ENCODE data around the gene AKR1E2.

The AKR1E2 gene

DNA sequence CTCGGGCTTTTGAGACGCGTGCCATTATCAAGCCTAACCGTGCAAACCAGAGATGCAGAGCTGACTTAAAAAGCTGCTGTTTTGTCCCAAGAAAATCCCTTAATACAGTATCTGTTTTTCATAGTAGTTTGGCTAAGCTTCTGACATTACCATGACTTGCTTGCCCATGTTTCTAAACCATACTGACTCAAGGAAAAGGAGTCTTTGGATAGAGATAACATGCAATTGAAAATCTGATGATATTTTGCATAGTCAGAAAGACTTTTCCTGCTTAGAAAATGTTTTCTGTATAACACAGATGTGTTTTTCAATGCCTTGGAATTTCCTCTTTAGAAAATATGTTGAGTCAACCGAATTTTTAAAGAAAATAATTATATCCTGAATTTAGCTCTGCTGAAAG, 21.5 kb upstream of the AKR1E2 start:
- no peak overlapping the region for H3K27ac ChIP-seq
- no peak for TF ChIP-seq ZFX (IDR thresholded peaks at IDR 0.05)
- TF ChIP-seq, protein P1, sequence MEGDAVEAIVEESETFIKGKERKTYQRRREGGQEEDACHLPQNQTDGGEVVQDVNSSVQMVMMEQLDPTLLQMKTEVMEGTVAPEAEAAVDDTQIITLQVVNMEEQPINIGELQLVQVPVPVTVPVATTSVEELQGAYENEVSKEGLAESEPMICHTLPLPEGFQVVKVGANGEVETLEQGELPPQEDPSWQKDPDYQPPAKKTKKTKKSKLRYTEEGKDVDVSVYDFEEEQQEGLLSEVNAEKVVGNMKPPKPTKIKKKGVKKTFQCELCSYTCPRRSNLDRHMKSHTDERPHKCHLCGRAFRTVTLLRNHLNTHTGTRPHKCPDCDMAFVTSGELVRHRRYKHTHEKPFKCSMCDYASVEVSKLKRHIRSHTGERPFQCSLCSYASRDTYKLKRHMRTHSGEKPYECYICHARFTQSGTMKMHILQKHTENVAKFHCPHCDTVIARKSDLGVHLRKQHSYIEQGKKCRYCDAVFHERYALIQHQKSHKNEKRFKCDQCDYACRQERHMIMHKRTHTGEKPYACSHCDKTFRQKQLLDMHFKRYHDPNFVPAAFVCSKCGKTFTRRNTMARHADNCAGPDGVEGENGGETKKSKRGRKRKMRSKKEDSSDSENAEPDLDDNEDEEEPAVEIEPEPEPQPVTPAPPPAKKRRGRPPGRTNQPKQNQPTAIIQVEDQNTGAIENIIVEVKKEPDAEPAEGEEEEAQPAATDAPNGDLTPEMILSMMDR (conservative IDR thresholded peaks at IDR 0.05) = no peak

- TF ChIP-seq, protein P1 (conservative IDR thresholded peaks at IDR 0.05) = no peak
- no peak for TF ChIP-seq ZFX (IDR thresholded peaks at IDR 0.05)
- H3K27ac ChIP-seq = no peak overlapping the region
Measured at GRCh38 chr10:4806534-4806933, 19.5 kb upstream of the AKR1E2 start.

DNA sequence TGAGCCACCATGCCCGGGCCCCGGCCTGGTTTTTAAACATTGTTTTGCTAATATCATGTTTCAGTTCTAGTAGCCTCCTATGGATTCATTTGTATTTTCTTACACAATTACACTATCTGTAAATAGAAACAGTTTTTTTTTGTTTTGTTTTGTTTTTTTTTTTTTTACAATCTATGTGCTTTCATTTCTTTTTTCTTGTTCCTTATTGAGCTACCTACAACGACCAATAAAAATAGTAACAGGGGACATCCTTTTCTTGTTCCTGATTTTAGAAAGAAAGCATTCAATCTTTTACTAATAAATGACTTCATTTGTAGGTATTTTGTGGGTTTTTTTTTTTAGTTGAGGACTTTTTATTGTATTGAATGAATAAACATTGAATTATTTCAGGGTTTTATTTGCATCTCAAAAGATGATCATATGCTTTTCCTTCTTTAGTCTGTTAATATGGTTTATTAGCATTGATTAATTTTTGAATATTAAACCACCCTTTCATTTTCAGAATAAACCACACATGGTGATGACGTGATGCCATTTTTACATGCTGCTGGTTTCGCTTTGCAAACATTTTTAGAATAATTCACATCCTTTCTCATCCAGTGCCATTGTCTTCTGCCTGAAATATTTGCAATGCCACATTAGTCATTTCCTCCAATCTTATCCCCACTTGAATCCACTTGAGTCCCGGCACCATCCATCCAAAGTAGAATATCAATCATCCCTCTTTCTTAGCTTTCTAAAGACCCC, 18.1 kb upstream of the AKR1E2 start:
- TF ChIP-seq ZFX (IDR thresholded peaks at IDR 0.05) = no peak
- TF ChIP-seq, protein P1 (conservative IDR thresholded peaks at IDR 0.05) = no peak
- no peak overlapping the region for H3K27ac ChIP-seq

- no peak overlapping the region for H3K27ac ChIP-seq
- TF ChIP-seq, protein P1 (conservative IDR thresholded peaks at IDR 0.05) = no peak
- no peak for TF ChIP-seq ZFX (IDR thresholded peaks at IDR 0.05)
Measured at GRCh38 chr10:4809156-4809555, 16.9 kb upstream of the AKR1E2 start.

DNA sequence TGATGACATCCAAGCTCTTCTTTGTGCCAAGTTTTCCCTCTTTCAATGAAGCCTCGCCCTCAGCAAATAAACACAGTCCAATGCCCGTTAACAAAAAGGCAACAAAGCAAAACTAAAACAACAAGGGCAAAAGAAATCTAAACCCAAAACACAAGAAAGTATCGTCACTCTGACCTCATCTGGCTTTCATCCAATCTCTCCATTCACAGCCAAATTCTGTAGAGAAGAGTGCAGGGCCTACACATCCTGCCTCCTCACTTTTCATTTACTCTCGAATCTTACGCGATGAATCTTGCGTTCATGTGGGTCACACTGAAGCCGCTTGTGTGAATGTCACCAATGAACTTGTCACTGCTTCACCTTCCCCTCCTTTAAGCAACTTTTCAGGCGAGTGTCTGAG, 15.9 kb upstream of the AKR1E2 start:
- H3K27ac ChIP-seq = no peak overlapping the region
- TF ChIP-seq ZFX (IDR thresholded peaks at IDR 0.05) = no peak
- TF ChIP-seq, protein P1 (conservative IDR thresholded peaks at IDR 0.05) = no peak

DNA sequence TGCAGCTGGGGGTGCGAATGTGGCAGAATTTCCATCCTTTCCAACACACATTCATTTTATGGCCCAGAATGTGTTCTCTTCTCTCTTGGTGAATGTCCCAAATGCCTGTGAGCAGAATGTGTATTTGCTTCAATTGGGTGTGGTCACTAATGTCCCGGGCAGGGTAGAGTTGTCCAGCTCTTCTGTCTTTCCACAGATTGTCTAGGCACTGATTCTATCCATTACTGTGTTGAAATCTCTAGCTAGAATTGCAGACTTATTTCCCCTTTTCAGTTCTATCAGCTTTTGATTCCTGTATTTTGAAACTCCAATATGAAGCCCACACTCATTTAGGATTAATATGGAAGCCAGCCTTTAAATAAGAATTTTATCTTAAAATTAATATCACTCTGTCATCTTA, 14.0 kb upstream of the AKR1E2 start:
- TF ChIP-seq, protein P1 (conservative IDR thresholded peaks at IDR 0.05) = no peak
- TF ChIP-seq ZFX (IDR thresholded peaks at IDR 0.05) = no peak
- H3K27ac ChIP-seq = no peak overlapping the region

DNA sequence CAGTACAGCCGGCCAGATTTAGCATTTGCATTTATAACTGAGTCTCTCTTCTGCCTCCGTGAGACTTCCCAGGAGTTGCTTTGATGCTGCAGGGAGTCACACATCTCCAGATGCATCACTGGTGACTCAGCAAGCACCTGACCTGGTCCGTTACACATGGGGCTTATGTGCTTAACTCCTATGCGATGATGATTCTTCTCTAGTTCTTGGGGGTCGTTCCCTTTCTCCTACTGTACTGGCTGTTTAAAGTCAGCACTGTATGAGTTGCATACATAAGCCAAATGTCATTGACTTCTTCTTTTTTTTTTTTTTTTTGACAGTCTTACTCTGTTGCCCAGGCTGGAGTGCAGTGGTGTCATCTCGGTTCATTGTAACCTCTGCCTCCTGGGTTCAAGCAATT, 13.0 kb upstream of the AKR1E2 start:
- H3K27ac ChIP-seq = no peak overlapping the region
- TF ChIP-seq, protein P1 (conservative IDR thresholded peaks at IDR 0.05) = no peak
- no peak for TF ChIP-seq ZFX (IDR thresholded peaks at IDR 0.05)

Measured in C4-2B (cell line).